ENCODE data around the gene MBD2. TPM values are rescaled to one million over a fixed set of nuclear protein-coding genes. Genes with fewer than 3 reads are reported as not detected.

MBD2 gene
- total RNA-seq, 1 experiment from 2014 or later = 79.1 TPM

GRCh38 chr18:54209471-54210180 lies 14.8 kb downstream of the MBD2 start:
- H3K9me3 ChIP-seq (ENCODE audit: control insufficient read depth in 1 of 2, insufficient read depth in 1 of 2, low read depth in 1 of 2, low read length in 2 of 2) = no peaks in the 10 kb centered on the region
- H3K4me3 ChIP-seq (replicated peaks in 1 of 2; ENCODE audit: low read depth in 1 of 2, low read length in 2 of 2) = no peak overlapping the region
- intact Hi-C loops (cut with micrococcal nuclease) = no loop called here
- no peak overlapping the region for H3K9ac ChIP-seq (ENCODE audit: low read length)
- H3K4me1 ChIP-seq (ENCODE audit: control insufficient read depth in 1 of 2, insufficient read depth in 2 of 2, low read length in 2 of 2) = no peaks in the 10 kb centered on the region
- POLR2A ChIA-PET = no interaction called here
- no peaks in the 10 kb centered on the region for H3K36me3 ChIP-seq (ENCODE audit: control insufficient read depth in 1 of 2, insufficient read depth in 2 of 2, low read length in 2 of 2)
- peaks cover 94% of the 10 kb centered on the region for H3K79me2 ChIP-seq (ENCODE audit: insufficient read depth, low read length)
- H4K20me1 ChIP-seq (ENCODE audit: insufficient read depth) = peaks cover 7% of the 10 kb centered on the region; the same call in 1 of the 2 replicates
- RAD21 ChIA-PET (ENCODE audit: low non-redundant PET in 1 of 2, low total read pairs in 2 of 2, uncharacterized antibody in 2 of 2, unreplicated experiment in 2 of 2) = no interaction called here
- no peak overlapping the region for H2AFZ ChIP-seq (ENCODE audit: low read depth, low read length, poor library complexity, severe bottlenecking)
- H3K27ac ChIP-seq (ENCODE audit: low read depth, low read length) = no peak overlapping the region
- DNase-seq (ENCODE audit: low read depth, low spot score) = no peak
- TF ChIP-seq POLR2A (IDR thresholded peaks at IDR 0.05; ENCODE audit: borderline replicate concordance, extremely low read depth, insufficient read depth, insufficient read length) = no peak
- TF ChIP-seq YY1 (IDR thresholded peaks at IDR 0.05; ENCODE audit: extremely low read depth, insufficient replicate concordance, low read depth, low read length) = no peak
- TF ChIP-seq SP1 (IDR thresholded peaks at IDR 0.05; ENCODE audit: low read depth) = no peak
- no peak for TF ChIP-seq SRF (IDR thresholded peaks at IDR 0.05; ENCODE audit: low read depth)
- TF ChIP-seq FOSL1 (IDR thresholded peaks at IDR 0.05; ENCODE audit: low read depth) = no peak
- no peak for TF ChIP-seq EZH2phosphoT487 (IDR thresholded peaks at IDR 0.05; ENCODE audit: borderline replicate concordance)
- no peak for TF ChIP-seq SIN3A (IDR thresholded peaks at IDR 0.05; ENCODE audit: low read depth)
- TF ChIP-seq POLR2AphosphoS5 (IDR thresholded peaks at IDR 0.05; ENCODE audit: low read depth, low read length) = no peak
- no peak for TF ChIP-seq ZNF274 (IDR thresholded peaks at IDR 0.05; ENCODE audit: low read depth, low read length)
- TF ChIP-seq ELF1 (IDR thresholded peaks at IDR 0.05; ENCODE audit: borderline replicate concordance, low read depth) = no peak
- no peak for TF ChIP-seq REST (IDR thresholded peaks at IDR 0.05; ENCODE audit: low read depth)
- TF ChIP-seq JUND (IDR thresholded peaks at IDR 0.05) = no peak
- no peak for TF ChIP-seq MAX (IDR thresholded peaks at IDR 0.05)
- TF ChIP-seq RAD21 (IDR thresholded peaks at IDR 0.05; ENCODE audit: low read depth) = no peak
- TF ChIP-seq EGR1 (IDR thresholded peaks at IDR 0.05; ENCODE audit: low read depth) = no peak
- TF ChIP-seq EZH2 (IDR thresholded peaks at IDR 0.05) = no peak
- no peak for TF ChIP-seq CTCF (IDR thresholded peaks at IDR 0.05 in 2 of 3, conservative IDR thresholded peaks at IDR 0.05 in 1 of 3; ENCODE audit: borderline replicate concordance in 1 of 3, insufficient read depth in 1 of 3, low read depth in 2 of 3, low read length in 2 of 3)
- no peak for TF ChIP-seq ZBTB33 (IDR thresholded peaks at IDR 0.05; ENCODE audit: extremely low read depth, insufficient replicate concordance, low read length)
- no peak for TF ChIP-seq CBX3 (IDR thresholded peaks at IDR 0.05; ENCODE audit: low read depth)
- H3K27me3 ChIP-seq (ENCODE audit: insufficient read depth, low read length) = no peaks in the 10 kb centered on the region
- CTCF ChIA-PET = no interaction called here
- no peak overlapping the region for H3K4me2 ChIP-seq (ENCODE audit: low read length)
- BruUV-seq (replicated peaks) = no TSS peak
- H3K9me2 ChIP-seq (ENCODE audit: insufficient read depth) = no peaks in the 10 kb centered on the region
- ATAC-seq = no peak

Data from HCT116 (cell line).